ENCODE results near the gene ENPP3. TPM values are rescaled to one million over a fixed set of nuclear protein-coding genes. Genes with fewer than 3 reads are reported as not detected.

Gene ENPP3
- polyA plus RNA-seq, 1 of the 3 experiments (the other 2 are of a cell fraction), result not detected

GRCh38 chr6:131651782-131652181, 14.7 kb downstream of the ENPP3 start:
- POLR2A ChIA-PET, result no interaction called here
- no peaks in the 10 kb centered on the region for H3K9me3 ChIP-seq
- CTCF ChIA-PET, result interaction anchor here (1.6 kb wide), 1 partner anchor 23 kb away, joined by 5 read pairs; the partner anchor contains the start of gene MED23
- H4K20me1 ChIP-seq (ENCODE audit: insufficient read depth), result no peaks in the 10 kb centered on the region
- TF ChIP-seq TAF1 (IDR thresholded peaks at IDR 0.05; ENCODE audit: borderline replicate concordance, low read depth, low read length) (no peak), CHD2 (IDR thresholded peaks at IDR 0.05; ENCODE audit: low read length, partially characterized antibody) (no peak), RAD21 (IDR thresholded peaks at IDR 0.05; ENCODE audit: low read length) (no peak), FOXM1 (IDR thresholded peaks at IDR 0.05; ENCODE audit: low read depth) (no peak), EP300 (IDR thresholded peaks at IDR 0.05; ENCODE audit: borderline replicate concordance in 1 of 2, low read depth in 1 of 2, low read length in 1 of 2) (no peak), IRF3 (IDR thresholded peaks at IDR 0.05; ENCODE audit: low read depth, low read length) (no peak), SIN3A (IDR thresholded peaks at IDR 0.05; ENCODE audit: borderline replicate concordance, low read depth, low read length) (no peak), ELF1 (IDR thresholded peaks at IDR 0.05) (no peak), NRF1 (IDR thresholded peaks at IDR 0.05; ENCODE audit: low read depth, low read length) (no peak), YY1 (IDR thresholded peaks at IDR 0.05; ENCODE audit: low read depth) (no peak), JUND (IDR thresholded peaks at IDR 0.05) (no peak), EZH2phosphoT487 (IDR thresholded peaks at IDR 0.05; ENCODE audit: borderline replicate concordance, low read depth) (no peak), USF2 (IDR thresholded peaks at IDR 0.05; ENCODE audit: borderline replicate concordance, low read depth, low read length) (no peak), TCF12 (IDR thresholded peaks at IDR 0.05) (no peak), POLR2AphosphoS5 (IDR thresholded peaks at IDR 0.05; ENCODE audit: low read depth, low read length) (no peak), RFX5 (IDR thresholded peaks at IDR 0.05; ENCODE audit: low read length) (no peak), RCOR1 (IDR thresholded peaks at IDR 0.05; ENCODE audit: low read length) (no peak)
- TF ChIP-seq, protein P1, sequence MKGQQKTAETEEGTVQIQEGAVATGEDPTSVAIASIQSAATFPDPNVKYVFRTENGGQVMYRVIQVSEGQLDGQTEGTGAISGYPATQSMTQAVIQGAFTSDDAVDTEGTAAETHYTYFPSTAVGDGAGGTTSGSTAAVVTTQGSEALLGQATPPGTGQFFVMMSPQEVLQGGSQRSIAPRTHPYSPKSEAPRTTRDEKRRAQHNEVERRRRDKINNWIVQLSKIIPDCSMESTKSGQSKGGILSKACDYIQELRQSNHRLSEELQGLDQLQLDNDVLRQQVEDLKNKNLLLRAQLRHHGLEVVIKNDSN (IDR thresholded peaks at IDR 0.05; ENCODE audit: borderline replicate concordance, low read depth), result no peak
- TF ChIP-seq, protein P2, sequence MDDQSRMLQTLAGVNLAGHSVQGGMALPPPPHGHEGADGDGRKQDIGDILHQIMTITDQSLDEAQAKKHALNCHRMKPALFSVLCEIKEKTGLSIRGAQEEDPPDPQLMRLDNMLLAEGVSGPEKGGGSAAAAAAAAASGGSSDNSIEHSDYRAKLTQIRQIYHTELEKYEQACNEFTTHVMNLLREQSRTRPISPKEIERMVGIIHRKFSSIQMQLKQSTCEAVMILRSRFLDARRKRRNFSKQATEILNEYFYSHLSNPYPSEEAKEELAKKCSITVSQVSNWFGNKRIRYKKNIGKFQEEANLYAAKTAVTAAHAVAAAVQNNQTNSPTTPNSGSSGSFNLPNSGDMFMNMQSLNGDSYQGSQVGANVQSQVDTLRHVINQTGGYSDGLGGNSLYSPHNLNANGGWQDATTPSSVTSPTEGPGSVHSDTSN (IDR thresholded peaks at IDR 0.05), result no peak
- TF ChIP-seq, protein P3, sequence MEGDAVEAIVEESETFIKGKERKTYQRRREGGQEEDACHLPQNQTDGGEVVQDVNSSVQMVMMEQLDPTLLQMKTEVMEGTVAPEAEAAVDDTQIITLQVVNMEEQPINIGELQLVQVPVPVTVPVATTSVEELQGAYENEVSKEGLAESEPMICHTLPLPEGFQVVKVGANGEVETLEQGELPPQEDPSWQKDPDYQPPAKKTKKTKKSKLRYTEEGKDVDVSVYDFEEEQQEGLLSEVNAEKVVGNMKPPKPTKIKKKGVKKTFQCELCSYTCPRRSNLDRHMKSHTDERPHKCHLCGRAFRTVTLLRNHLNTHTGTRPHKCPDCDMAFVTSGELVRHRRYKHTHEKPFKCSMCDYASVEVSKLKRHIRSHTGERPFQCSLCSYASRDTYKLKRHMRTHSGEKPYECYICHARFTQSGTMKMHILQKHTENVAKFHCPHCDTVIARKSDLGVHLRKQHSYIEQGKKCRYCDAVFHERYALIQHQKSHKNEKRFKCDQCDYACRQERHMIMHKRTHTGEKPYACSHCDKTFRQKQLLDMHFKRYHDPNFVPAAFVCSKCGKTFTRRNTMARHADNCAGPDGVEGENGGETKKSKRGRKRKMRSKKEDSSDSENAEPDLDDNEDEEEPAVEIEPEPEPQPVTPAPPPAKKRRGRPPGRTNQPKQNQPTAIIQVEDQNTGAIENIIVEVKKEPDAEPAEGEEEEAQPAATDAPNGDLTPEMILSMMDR (IDR thresholded peaks at IDR 0.05), result no peak
- no peak overlapping the region for H3K27ac ChIP-seq (ENCODE audit: low read depth in 2 of 2, low read length in 1 of 2)
- no peaks in the 10 kb centered on the region for H3K36me3 ChIP-seq (replicated peaks in 1 of 2; ENCODE audit: control insufficient read depth in 1 of 2, insufficient read depth in 2 of 2, low read length in 1 of 2)
- no peak for DNase-seq
- H3K27me3 ChIP-seq (ENCODE audit: insufficient read depth), result peaks cover 5% of the 10 kb centered on the region; the same call in 1 of the 2 replicates
- H3K4me2 ChIP-seq, result no peak overlapping the region
- no peaks in the 10 kb centered on the region for H3K9me2 ChIP-seq
- no peak overlapping the region for H3K4me3 ChIP-seq (ENCODE audit: low read depth in 2 of 2, low read length in 1 of 2)
- no peak overlapping the region for H3K9ac ChIP-seq
- no peaks in the 10 kb centered on the region for H3K4me1 ChIP-seq (ENCODE audit: control insufficient read depth in 1 of 2, insufficient read depth in 2 of 2, low read depth in 1 of 2, low read length in 1 of 2)
- no peaks in the 10 kb centered on the region for H3F3A ChIP-seq (replicated peaks; ENCODE audit: insufficient read depth)
- H3K79me2 ChIP-seq (ENCODE audit: insufficient read depth), result no peaks in the 10 kb centered on the region
- no peak overlapping the region for H2AFZ ChIP-seq (ENCODE audit: low read depth)
